Endothelial cell of umbilical vein (primary cell): Measurements from ENCODE around the gene CCDC106. TPM values are rescaled to one million over a fixed set of nuclear protein-coding genes. Genes with fewer than 3 reads are reported as not detected.

Experiments
- BruUV-seq: library from RNA; stranded (reverse); fragments of 400-500 nt; replicated peaks from 2 replicates; lab custom pipeline; 2021; lab: Mats Ljungman, UMichigan
- CTCF ChIA-PET: fragments of 300-600, 350-600 bp; sonication (Branson Sonifier 250); formaldehyde crosslinking; loops from one replicate; lab custom pipeline; 2021; ENCODE audit warnings: antibody characterized with exemption, inconsistent platforms; lab: Charles Lee
- POLR2A ChIA-PET: fragments of 300-600, 350-600 bp; sonication (Branson Sonifier 250); formaldehyde crosslinking; loops from one replicate; lab custom pipeline; 2021; ENCODE audit warnings: antibody characterized with exemption, inconsistent platforms; lab: Charles Lee
- DNase-seq: peaks from one replicate; pipeline ENCODE4 v3.0.0-alpha.2; 2011; ENCODE audit warnings: low read depth, low spot score
- FAIRE-seq: peaks from 2 replicates; lab custom pipeline; 2011; peaks lifted over from hg19 to GRCh38; lab: Jason Lieb, UNC
- H2AFZ ChIP-seq: 2 replicates; pipeline ENCODE4 v1.6.0; 2012; ENCODE audit warnings: low read depth, low read length, control low read depth, inconsistent platforms
- H3K27ac ChIP-seq: 2 replicates; pipeline ENCODE4 v1.5.1; 2011; ENCODE audit warnings: low read depth, mild to moderate bottlenecking, control low read depth, low read length, moderate library complexity; ENCODE audit not compliant: insufficient read depth
- H3K27me3 ChIP-seq, 2 experiments: 2 replicates each; pipeline versions ENCODE4 v1.6.0 to v1.6.1; 2011; ENCODE audit warnings: low read length in 2 of 2, mixed read lengths in 1 of 2; ENCODE audit not compliant: control insufficient read depth in 2 of 2, insufficient read depth in 2 of 2
- H3K36me3 ChIP-seq, 2 experiments: 2 replicates in 1 of 2; 3 replicates in 1 of 2; pipeline ENCODE4 v1.5.1; 2011; ENCODE audit warnings: low read length in 2 of 2, mild to moderate bottlenecking in 1 of 2, moderate library complexity in 1 of 2; ENCODE audit not compliant: control insufficient read depth in 2 of 2, insufficient read depth in 2 of 2; ENCODE audit errors: extremely low read depth in 1 of 2
- H3K4me1 ChIP-seq: 3 replicates; pipeline ENCODE4 v1.5.1; 2011; ENCODE audit warnings: mild to moderate bottlenecking, low read length; ENCODE audit not compliant: control insufficient read depth, insufficient read depth; ENCODE audit errors: extremely low read depth
- H3K4me2 ChIP-seq: 2 replicates; pipeline ENCODE4 v1.6.1; 2011; ENCODE audit warnings: low read length, control low read depth, mixed read lengths; ENCODE audit not compliant: insufficient read depth
- H3K4me3 ChIP-seq, 3 experiments: fragments of 200-600 bp in 1 of 3; sonication (generic), shearing (Covaris generic) in 1 of 3; replicated peaks in 1 of 3; 2 replicates each; pipeline ENCODE4 v1.5.1; 2011 to 2016; ENCODE audit warnings: control low read depth in 3 of 3, low read length in 3 of 3, mild to moderate bottlenecking in 2 of 3, inconsistent platforms in 1 of 3, low read depth in 1 of 3, moderate library complexity in 1 of 3; ENCODE audit not compliant: insufficient read depth in 1 of 3
- H3K79me2 ChIP-seq: 2 replicates; pipeline ENCODE4 v1.6.0; 2012; ENCODE audit warnings: low read length, inconsistent platforms; ENCODE audit not compliant: control insufficient read depth, insufficient read depth
- H3K9ac ChIP-seq: replicated peaks from 2 replicates; pipeline ENCODE3; 2011; ENCODE audit warnings: low read length, control low read depth; ENCODE audit not compliant: insufficient read depth; ENCODE audit errors: extremely low read depth
- H3K9me1 ChIP-seq: replicated peaks from 3 replicates; pipeline ENCODE4 v1.6.0; 2011; ENCODE audit warnings: mild to moderate bottlenecking, low read length; ENCODE audit not compliant: control insufficient read depth, insufficient read depth; ENCODE audit errors: extremely low read depth
- H3K9me3 ChIP-seq: replicated peaks from 2 replicates; pipeline ENCODE4 v1.5.1; 2012; ENCODE audit warnings: low read length, inconsistent platforms; ENCODE audit not compliant: control insufficient read depth, insufficient read depth
- H4K20me1 ChIP-seq: replicated peaks from 2 replicates; pipeline ENCODE3; 2011; ENCODE audit warnings: mild to moderate bottlenecking, low read length; ENCODE audit not compliant: control insufficient read depth, insufficient read depth; ENCODE audit errors: extremely low read depth
- CTCF ChIP-seq, 2 donors: IDR thresholded peaks; 1 replicate in 1 of 2; 2 replicates in 1 of 2; pipeline ENCODE4 v1.5.1; 2011; ENCODE audit warnings: low read length in 2 of 2, mild to moderate bottlenecking in 2 of 2, moderate library complexity in 2 of 2, control low read depth in 1 of 2, inconsistent platforms in 1 of 2, low read depth in 1 of 2; ENCODE audit not compliant: insufficient read depth in 1 of 2; ENCODE audit errors: extremely low read depth in 1 of 2
- FOS ChIP-seq: IDR thresholded peaks from 2 replicates; pipeline ENCODE4 v1.6.1; 2011; ENCODE audit warnings: mild to moderate bottlenecking, low read length, moderate library complexity, borderline replicate concordance; ENCODE audit not compliant: insufficient read depth
- GATA2 ChIP-seq: IDR thresholded peaks from 2 replicates; pipeline ENCODE4 v1.7.0; 2011; ENCODE audit warnings: low read depth, mild to moderate bottlenecking, moderate library complexity, mixed read lengths, low read length; ENCODE audit not compliant: insufficient read length, insufficient read depth
- JUN ChIP-seq: IDR thresholded peaks from 2 replicates; pipeline ENCODE4 v1.6.1; 2011; ENCODE audit warnings: borderline replicate concordance, low read depth; ENCODE audit not compliant: insufficient read length, insufficient read depth
- MYC ChIP-seq: IDR thresholded peaks from one replicate; pipeline ENCODE4 v1.6.1; 2011; ENCODE audit warnings: mild to moderate bottlenecking, low read depth, low read length
- POLR2A ChIP-seq: IDR thresholded peaks from 2 replicates; pipeline ENCODE4 v1.6.1; 2012; ENCODE audit warnings: low read depth, mild to moderate bottlenecking, control low read depth, low read length
- POLR2AphosphoS5 ChIP-seq: IDR thresholded peaks from 2 replicates; pipeline ENCODE4 v1.6.1; 2012; ENCODE audit warnings: low read depth, mild to moderate bottlenecking, control low read depth, low read length, moderate library complexity; ENCODE audit not compliant: insufficient read depth
- dilution Hi-C: fragments of 300-500 bp; cut with MboI; formaldehyde crosslinking; loops from one replicate; pipeline ENCODE4 v1.15.0; 2019; ENCODE audit warnings: low sequenced_read_pairs; ENCODE audit not compliant: extremely low pct_ligation_motif_present
- intact Hi-C: fragments of 100-400 bp; cut with micrococcal nuclease; formaldehyde crosslinking; loops from one replicate; pipeline ENCODE4 v1.10.0; 2022
- polyA plus RNA-seq, 4 experiments: library from polyadenylated mRNA; depleted of rRNA in 3 of 4; stranded (reverse) in 3 of 4; unstranded in 1 of 4; fragments of >200 nt; gene quantifications; 2 replicates each; pipeline versions ENCODE4 v1.2.1 to v1.2.3, GENCODE V29; 2011 to 2012; ENCODE audit warnings: missing spikeins in 1 of 4
- total RNA-seq: library from RNA; stranded (reverse); gene quantifications from 2 replicates; pipeline ENCODE4 v1.2.3, GENCODE V29; 2021
- TF ChIP-seq, protein P1 (sequence below): IDR thresholded peaks from 2 replicates; pipeline ENCODE4 v1.6.1; 2011; ENCODE audit not compliant: insufficient read depth, insufficient read length

The CCDC106 gene
- total and polyA plus RNA-seq, 2 donors (not counting 3 experiments of a cell fraction or from before 2014, with no cell fraction given) = 11.8 to 12.0 TPM

GRCh38 chr19:55654868-55655647 lies 7.0 kb downstream of the CCDC106 start, which contains the start of gene U2AF2:
U2AF2 (plus strand) TSS chr19:55655035; CDS start chr19:55655105, 70 bp downstream.
- Histone ChIP-seq H3K9me1 (no peaks in the 10 kb centered on the region), H3K27ac (peak within 1 kb of the TSS; percentile 99), H2AFZ (peak within 1 kb of the TSS; percentile 95), H3K4me3 (peak within 1 kb of the TSS; percentile 86 to 98 (median 94)), H3K27me3 (no peaks in the 10 kb centered on the region), H3K36me3 (peaks cover 0 to 10% of the 10 kb centered on the region in 2 experiments), H3K4me1 (peaks cover 25% of the 10 kb centered on the region), H3K4me2 (peak within 1 kb of the TSS; percentile 96), H4K20me1 (peaks cover 12% of the 10 kb centered on the region), H3K79me2 (peaks cover 50% of the 10 kb centered on the region), H3K9me3 (no peaks in the 10 kb centered on the region), H3K9ac (peak within 1 kb of the TSS; percentile 100)
- DNase-seq (peak; percentile 76), FAIRE-seq (peak; percentile 72)
- intact Hi-C loops = loop anchor here (1.0 to 10.0 kb wide), 5 partner anchors 20 to 1190 kb away; partner anchors contain the start of genes EPN1, KMT5C, LENG9 and ZNF524
- POLR2A ChIA-PET = interaction anchor here (0.6 to 1.2 kb wide), 6 partner anchors 11 to 572 kb away, joined by 3 to 7 read pairs (median 4); partner anchors contain the start of gene FIZ1
- dilution Hi-C loops = no loop called here
- BruUV-seq = no TSS peak
- TF ChIP-seq MYC (no peak), POLR2AphosphoS5 (peak; percentile 92), POLR2A (peak; percentile 91), CTCF (IDR thresholded peaks at IDR 0.05; ENCODE audit: extremely low read depth in 1 of 2, insufficient read depth in 1 of 2, low read depth in 1 of 2, low read length in 2 of 2) (no peak), GATA2 (no peak), FOS (no peak), JUN (no peak)
- TF ChIP-seq, protein P1, sequence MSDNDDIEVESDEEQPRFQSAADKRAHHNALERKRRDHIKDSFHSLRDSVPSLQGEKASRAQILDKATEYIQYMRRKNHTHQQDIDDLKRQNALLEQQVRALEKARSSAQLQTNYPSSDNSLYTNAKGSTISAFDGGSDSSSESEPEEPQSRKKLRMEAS = peak; percentile 63
- CTCF ChIA-PET = interaction anchor here (0.6 to 1.5 kb wide), 16 partner anchors 11 to 188 kb away, joined by 3 to 28 read pairs (median 4); partner anchors contain the start of genes FIZ1 and ZNF524
